Activated CD8-positive, alpha-beta memory T cell treated with anti-CD3 and anti-CD28 coated beads for 4 hours (primary cell): ENCODE results near the gene IFT74.

Experiments
- DNase-seq, 2 donors: peaks; one replicate each; pipeline ENCODE4 v3.0.0-alpha.2; 2020; ENCODE audit warnings: low read depth in 2 of 2

The IFT74 gene

DNA sequence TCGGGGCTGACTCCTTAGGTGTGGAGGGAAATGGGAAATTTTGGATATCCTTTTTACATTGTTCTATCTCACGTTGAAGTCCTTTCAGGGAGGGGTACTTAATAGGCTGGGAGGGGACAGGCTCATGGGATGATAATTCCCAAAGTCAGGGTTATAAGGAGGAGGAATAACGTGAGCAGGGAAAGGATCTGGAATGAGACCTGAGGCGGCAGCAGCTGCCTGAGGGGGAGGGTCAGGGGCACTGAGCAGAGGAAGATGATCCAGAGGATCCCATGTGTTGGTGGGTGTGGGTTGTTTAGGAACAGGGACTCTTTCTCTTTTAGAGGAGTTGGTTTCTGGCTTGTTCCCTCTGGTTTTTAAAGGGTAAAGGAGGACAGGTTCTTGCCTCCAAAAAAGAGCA, 18.7 kb downstream of the IFT74 start:
- no peak for DNase-seq

DNA sequence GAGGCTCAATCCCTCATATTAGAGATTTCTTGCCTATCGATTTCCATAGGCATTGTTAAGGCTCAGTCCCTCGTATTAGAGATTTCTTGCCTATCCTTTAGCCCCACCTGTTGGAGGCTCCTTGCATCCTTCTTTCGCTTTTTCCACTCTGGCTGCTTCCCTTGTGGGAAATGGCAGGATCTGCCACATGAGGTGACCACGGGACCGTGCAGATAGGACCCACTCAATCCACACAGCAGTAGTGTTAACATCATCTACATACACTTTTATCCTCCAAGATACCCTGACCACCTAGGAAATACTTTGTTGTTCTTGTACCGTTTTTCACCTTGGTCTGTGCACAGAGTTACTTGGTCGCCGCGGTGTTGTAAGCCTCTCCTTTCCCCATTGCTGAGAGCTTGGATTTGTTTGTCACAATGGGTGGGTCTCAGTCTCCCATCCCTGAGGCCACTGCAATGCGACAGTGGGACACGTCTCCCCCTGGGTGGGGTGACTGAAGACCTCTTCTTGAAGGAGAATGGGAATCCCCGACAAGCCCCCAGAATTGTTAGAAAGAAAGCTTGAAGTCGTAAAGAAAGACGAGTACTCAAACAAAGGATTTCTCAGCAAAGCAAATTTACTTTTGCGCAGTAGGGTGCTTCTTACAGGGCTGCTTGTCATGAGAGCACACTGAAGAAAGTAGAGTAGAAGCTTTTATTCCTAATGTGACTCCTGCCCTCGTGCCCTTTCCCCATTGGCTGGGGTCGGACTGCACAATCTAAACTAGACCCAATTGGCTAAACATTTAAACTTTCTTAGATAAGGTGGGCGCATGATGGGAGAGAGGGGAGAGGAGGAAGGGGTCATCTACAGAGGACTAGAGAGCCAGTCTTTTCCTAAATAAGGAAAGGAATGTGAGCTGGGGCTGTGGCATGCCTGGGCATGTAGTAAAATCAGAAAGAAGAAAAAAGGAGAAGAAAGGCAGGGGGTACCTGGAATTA, 19.8 kb downstream of the IFT74 start:
- DNase-seq, result no peak

DNA sequence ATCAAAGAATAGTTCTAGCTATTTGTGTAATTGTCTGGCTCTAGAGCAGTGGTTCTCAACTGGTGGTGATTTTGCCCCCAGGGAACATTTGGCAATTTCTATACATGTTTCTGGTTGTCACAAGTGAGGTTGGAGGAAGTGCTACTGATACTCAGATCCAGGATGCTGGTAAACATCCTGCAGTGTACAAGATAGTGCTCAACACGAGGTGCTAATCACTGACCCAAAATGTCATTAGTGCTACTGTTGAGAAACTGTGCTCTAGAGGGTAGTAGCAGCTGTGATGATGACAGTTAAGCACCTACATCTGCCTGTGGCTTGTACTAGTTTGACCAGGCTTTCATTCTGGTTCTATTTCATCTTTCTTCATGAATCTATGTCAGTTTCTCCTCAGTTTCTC, 27.1 kb downstream of the IFT74 start:
- DNase-seq, result no peak

DNA sequence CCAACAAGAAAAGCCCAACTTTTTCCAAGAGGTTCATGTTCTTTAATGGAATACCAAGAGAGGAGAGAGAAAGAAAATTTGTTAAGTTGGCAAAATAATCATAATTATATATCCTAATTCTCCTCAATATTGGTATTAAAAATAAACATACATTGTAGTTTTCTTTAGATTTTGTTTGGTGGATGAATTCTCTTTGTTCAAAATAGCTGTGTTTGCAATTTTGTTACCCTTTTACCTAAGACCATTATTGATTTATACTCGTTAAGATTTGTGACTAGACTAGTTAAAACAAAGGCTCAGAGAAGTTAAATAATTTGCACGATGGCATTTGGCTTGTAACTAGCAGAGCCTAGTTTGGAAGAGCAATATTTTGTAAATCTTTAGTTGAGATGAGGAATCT, 39.6 kb downstream of the IFT74 start:
- DNase-seq, result no peak

DNA sequence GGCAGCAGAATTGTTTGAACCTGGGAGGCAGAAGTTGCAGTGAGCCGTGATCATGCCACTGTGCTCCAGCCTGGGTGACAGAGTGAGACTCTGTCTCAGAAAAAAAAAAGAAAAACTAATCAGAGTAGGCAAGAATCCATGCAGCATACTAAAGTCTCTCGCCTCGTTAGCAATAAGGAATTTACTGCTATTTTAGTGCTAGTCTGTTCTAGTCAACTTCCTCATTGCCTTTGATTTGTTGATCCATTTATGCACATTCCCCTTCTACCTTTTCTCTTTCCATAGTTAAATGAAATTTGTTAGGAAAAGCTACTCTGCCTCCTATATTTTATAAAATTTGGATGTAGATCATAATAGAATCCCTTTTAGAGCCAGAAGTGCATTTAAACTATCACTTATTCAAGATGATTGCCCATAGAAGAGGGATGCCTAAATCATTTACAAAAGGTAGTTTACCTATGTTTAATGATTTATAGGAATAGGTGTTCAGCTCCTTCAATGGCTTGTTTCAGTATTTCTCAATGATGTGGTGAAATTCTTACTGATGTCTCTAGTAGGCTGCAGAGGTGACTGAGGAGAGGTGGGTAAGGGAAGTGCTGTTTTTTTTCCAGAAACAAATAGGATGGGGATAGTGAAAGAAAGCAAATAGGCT, 47.3 kb downstream of the IFT74 start:
- no peak for DNase-seq

DNA sequence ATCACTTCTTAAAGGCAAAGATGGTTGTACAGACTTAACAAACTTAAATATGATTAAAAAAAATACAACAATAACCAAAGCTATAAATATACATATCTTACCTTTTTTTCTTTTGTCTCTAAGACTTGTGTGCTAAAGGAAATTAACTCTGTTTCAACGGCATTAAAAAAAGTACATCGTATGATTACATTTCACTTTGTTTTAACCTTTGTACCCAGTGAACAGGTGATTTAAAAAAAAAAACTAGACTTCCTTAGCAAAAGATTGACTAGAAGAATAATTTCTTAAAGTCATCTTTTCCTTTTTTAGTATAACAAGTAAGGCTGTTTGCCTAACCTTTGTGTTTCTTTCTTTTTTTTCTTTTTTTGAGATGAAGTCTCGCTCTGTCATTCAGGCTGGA, 49.3 kb downstream of the IFT74 start, which contains the start of gene LRRC19:
TSS of gene LRRC19 (minus strand) at position 182 of the 400 bp plus-strand sequence. CDS start 5,978 bp downstream, outside the sequence.
- DNase-seq, result no peak

DNA sequence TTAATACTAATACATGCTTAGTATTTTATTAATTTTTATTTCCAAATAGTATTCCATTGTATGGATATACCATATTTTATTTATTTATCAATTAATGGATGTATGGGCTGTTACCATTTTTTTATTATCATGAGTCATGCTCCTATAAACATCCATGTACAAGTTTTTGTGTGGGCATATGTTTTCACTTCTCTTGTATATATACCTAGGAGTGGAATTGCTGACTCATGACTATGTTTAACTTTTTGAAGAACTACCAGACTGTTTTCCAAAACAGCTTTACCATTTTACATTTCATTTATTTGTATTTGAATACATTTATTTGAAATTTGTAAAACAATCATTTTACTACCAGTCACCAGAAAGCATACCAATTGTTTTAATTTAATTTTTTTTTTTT, 63.4 kb downstream of the IFT74 start:
- no peak for DNase-seq

DNA sequence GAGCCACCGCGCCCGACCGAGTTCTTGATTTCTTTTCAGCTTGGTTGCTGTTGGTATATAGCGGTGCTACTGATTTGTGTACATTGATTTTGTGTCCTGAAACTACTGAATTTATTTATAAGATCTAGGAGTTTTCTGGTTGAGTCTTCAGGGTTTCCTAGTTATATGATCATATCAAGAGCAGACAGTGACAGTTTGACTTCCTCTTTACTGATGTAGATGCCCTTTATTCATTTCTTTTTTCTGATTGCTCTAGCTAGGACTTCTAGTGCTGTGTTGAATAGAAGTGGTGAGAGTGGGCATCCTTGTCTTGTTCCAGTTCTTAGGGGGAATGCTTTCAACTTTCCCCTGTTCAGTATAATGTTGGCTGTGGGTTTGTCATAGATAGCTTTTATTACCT, 66.7 kb downstream of the IFT74 start:
- no peak for DNase-seq

DNA sequence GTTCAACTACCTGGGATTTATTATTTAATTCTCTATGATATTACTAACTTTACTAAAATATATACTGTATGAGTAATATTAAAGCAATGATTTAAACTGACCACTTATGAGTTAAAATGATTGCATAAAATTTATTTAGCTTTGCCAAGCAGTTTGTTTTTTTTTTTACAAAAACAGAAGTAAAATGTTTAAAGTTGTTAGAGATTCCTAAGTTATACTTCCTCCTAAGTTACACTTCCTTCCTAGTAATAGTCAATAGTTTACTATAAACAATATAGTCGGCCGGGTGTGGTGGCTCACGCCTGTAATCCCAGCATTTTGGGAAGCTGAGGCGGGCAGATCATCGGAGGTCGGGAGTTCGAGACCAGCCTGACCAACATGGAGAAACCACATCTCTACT, 73.0 kb downstream of the IFT74 start:
- DNase-seq, result no peak

DNA sequence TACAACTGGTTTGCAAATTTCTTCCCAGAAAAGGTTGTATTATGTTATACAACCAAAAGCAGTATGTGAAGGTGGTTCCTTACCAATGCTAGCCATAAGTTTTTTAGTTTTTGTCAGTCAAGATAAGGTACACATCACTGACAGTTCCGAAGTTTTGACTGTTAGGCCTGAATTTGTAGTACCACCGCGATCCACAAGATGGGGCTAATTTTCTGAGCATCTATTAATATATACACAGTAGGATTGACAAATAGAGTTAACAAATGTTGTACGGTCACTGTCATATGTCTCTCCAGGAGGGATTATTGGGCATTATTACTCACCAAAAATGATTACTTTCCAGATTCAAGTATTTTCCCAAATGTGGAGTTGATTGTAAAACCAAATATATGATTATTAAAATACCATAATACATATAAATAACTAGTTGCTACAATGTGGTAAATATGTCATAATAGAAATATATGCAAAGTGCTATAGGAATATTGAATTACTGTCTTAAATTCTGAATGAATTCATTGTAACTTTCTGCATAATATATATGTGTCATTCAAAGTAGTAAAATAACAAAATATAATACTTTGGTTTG, 77.7 kb downstream of the IFT74 start:
- DNase-seq, result no peak

DNA sequence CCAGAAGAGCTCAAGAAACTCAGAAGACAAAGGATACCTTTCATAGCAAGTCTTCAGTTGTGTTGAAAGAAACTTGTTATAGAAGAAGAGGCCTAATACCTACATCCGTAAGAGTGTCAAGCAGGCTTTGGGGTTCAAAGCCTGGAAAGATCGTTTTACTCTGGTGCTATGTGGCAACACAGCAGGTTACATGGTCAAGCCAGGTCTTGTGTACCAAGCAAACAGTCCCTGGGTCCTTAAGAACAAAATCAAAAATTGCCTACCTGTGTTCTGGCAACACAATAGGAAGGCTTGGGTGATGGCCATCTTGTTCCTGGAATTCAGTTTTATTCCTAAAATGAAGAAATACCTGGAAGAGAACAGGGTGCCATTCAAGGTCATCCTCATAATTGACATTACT, 81.3 kb downstream of the IFT74 start:
- no peak for DNase-seq

DNA sequence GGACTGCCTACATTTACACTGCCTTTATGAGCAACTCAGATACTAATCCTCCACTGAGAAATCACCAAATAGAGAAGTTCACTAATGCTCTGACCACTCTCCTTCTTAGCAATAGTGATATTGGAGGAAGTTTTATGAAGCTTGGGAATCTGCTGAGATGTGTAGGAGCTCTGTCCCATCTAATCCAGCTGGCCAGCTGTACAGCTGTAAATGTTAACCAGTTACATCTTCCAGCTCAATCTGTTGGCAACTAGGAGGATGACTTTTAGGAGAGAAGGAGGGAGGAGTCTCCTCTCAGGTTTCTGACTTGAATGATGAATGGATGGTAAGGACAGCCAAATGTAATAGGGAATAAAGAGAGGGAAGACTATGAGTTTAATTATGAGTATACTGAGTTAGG, 85.5 kb downstream of the IFT74 start:
- no peak for DNase-seq

DNA sequence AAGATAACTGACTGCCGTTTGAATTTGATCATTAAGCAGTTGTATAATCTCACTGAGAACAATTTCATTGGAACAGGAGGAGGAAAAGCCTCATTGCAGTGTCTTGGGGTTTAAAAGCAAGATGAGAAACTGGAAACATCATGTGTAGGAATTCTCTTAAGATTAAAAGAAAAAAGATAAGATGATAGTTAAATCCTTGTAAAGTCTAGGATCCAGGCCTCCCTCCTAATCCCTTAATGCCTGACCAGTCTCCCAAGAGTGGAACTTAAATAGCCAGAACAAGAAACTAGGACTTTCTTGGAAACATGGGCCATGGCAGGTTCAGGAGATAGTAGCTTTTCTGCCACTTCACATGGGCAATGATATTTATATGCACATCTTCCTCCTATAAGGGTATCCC, 86.3 kb downstream of the IFT74 start:
- DNase-seq, result no peak

DNA sequence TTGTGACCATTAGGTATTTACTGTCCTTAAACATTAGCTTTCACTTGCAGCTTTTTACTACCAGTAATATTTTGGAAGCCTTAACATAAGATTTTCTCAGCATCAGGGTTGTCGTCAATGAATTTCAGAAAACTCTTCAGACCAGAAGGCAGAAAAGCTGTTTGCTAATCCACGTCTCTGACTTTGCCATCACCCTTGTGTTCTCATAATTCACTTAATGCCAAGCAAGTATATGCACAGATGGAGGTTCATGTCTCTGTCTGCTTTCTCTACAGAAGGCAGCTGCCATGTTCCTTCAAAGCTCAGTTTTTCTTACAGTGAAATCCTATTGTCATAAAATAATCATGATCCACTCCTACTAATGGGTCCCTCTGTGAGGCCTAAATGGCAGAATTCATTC, 87.0 kb downstream of the IFT74 start:
- DNase-seq, result no peak

DNA sequence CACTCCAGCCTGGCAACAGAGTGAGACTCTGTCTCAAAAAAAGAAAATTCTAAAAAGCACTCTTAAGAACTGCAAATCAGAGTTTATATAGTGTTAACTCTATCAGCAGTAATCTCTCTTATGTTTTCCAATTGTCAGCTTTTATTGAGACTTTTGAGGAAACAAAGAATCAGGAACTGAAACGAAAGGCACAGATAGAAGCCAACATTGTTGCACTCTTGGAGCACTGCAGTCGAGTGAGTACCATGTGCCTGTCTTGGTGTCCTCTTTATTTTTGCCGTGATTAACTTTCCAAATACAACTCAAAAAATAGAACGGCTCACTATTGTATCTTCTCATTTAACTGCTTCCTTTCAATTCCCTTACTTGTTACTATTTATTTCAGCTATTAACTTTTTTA, 90.9 kb downstream of the IFT74 start:
- no peak for DNase-seq

DNA sequence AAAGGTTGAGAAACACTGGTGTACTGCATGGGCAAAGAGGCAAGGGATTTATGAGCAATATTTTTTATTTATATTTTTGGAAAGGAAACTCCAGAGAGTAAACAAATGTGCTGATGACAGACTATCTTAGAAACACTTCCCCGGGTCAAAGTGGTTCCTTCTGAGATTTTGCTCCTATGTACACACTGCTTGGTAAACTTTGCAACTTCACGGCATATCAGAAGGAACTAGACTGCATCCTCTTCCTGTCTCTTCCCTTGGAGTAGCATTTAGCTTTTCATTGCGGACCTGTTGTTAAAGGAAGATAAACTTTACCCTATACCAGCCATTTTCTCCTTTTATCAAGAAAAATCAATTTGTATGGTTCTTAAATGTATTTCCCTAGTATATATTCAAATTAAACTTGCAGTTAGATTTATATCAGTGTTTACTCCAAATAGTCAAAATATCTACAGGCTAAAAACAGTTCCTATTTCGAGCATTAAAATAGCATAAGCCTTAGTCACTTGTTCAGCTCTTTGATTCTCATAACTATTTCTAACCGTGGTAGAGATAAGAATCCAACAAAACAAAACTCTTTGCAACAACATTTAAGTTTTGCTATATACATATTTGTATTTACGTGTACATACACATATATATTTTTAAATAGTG, 97.3 kb downstream of the IFT74 start:
- DNase-seq, result no peak

DNA sequence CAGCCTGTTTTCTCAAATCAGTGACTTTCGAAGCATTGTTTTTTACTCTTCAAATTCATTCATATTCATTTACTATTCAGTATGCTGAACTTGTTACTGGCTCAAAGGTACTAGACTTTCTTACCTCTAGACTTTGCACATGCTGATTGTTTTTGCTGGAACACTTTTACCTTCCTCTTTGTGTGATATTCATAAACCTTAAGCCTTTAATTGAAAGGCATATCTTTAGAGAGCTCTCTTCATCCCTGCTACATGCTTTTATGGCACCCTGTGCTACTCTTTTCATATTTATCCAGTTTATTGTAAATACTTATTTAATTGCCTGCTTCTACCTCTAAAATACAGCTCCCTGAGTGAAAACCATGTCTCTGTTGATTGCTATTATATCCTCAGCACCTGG, 97.9 kb downstream of the IFT74 start:
- DNase-seq, result no peak

DNA sequence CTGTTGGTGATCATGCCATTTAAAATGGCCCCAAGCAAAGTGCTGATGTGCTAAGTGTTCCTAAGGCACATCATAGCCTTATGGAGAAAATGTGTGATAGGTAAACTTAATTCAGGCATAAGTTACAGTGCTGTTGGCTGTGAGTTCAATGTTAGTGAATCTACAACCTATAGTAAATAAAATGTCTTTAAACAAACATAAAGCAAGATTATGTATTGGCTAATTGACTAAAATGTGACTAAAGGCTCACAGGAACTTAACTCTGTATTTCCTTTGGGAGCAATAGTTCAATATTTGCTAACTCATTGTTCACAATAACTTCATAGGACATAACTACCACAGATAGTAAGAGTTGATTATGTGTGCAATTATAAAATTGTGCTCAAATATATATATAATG, 98.6 kb downstream of the IFT74 start:
- no peak for DNase-seq

DNA sequence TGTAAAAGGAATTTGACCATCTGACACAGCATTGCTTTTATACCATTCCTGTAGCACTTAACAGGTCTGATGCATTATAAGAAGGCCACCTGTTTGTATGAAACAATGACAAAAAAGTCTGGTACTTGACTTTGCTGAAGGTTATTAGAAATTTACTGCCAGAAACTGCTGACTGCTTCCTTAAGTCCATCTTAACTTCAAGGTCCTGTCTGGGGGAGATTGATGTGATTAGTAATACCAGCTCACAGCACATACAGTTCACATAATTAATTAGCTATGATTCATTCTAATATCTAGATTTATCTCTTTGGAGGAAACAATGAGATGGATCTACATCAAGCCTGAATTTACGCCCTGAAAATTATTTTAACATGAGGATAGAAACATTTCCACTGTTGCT, 103.2 kb downstream of the IFT74 start:
- DNase-seq, result no peak

DNA sequence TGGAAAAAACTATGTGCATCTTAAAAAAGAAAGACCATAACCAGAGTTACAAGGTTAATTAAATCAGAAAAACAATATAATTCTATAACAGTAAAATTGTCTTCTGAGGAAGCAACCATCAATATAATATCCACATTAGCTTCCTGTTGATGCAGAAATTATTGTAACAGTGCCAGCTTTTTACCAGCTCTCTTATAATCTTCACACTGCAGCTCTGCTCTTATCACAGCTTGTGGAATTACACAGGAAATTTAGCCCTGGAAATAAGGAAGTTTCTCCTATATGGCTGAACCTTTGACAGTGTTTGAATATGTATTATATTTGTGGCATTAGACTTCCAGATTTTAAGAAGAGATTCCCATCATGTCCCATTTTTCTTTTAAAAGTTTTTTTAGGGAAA, 103.7 kb downstream of the IFT74 start:
- DNase-seq, result no peak

DNA sequence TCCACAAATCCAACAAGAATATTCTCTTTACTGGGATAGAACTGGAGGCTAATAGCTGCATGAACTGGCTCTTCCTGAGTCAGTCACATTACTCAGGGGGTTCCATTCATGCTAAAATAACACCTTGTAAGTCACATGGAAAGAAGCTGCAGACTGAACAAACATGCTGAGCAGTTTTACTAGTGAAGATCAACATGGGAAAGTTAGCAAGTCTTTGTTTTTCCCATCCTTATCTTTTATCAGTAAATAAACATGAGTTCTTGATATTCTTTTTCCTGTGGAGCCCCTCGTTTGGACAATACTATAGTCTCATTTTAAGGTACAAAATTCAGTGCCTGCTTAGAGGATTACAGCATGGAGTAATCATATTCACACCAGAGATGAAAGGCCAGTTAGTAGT, 109.1 kb downstream of the IFT74 start:
- DNase-seq, result no peak
